WTC11 (cell line): ENCODE data around the gene PQBP1. TPM values are rescaled to one million over a fixed set of nuclear protein-coding genes. Genes with fewer than 3 reads are reported as not detected.

Source experiments
- ATAC-seq: fragments of 200-7000 bp; cut with Tn5 transposase; 2 replicates; pipeline ENCODE4 v1.10.0; 2021; ENCODE audit warnings: mild to moderate bottlenecking, moderate library complexity
- CTCF ChIA-PET: fragments of 300-600 bp; sonication (Branson Sonifier 250); formaldehyde crosslinking; loops from one replicate; lab custom pipeline; 2021; ENCODE audit warnings: antibody characterized with exemption; lab: Charles Lee
- POLR2A ChIA-PET: fragments of 350-600 bp; sonication (Branson Sonifier 250); formaldehyde crosslinking; loops from one replicate; lab custom pipeline; 2021; ENCODE audit warnings: antibody characterized with exemption; lab: Charles Lee
- DNase-seq: peaks from one replicate; pipeline ENCODE4 v3.0.0; 2021; ENCODE audit warnings: low spot score
- H3K27ac Mint-ChIP-seq: 2 replicates; pipeline ENCODE4 v1.8.0; 2021; ENCODE audit warnings: mixed read lengths
- H3K27me3 Mint-ChIP-seq: 2 replicates; pipeline ENCODE4 v1.8.0; 2021; ENCODE audit warnings: low read depth, mild to moderate bottlenecking, moderate library complexity, mixed read lengths
- H3K36me3 Mint-ChIP-seq: 2 replicates; pipeline ENCODE4 v1.8.0; 2021; ENCODE audit warnings: mixed read lengths
- H3K4me1 Mint-ChIP-seq: 2 replicates; pipeline ENCODE4 v1.8.0; 2022; ENCODE audit warnings: mixed read lengths
- H3K4me3 Mint-ChIP-seq: 2 replicates; pipeline ENCODE4 v1.8.0; 2021; ENCODE audit warnings: mild to moderate bottlenecking, moderate library complexity, mixed read lengths
- H3K9me3 Mint-ChIP-seq: 2 replicates; pipeline ENCODE4 v1.8.0; 2021; ENCODE audit warnings: mixed read lengths
- CREM ChIP-seq: sonication (generic); formaldehyde crosslinking; IDR thresholded peaks from 2 replicates; pipeline ENCODE4 v1.8.1; 2022; ENCODE audit warnings: mild to moderate bottlenecking, missing genetic modification reagents, moderate library complexity
- EMX1 ChIP-seq: fragments of 250-450 bp; sonication (Bioruptor Pico); IDR thresholded peaks from 2 replicates; pipeline ENCODE4 v1.8.0; 2021; ENCODE audit warnings: mild to moderate bottlenecking
- ESRRA ChIP-seq: sonication (generic); formaldehyde crosslinking; IDR thresholded peaks from 2 replicates; pipeline ENCODE4 v1.8.1; 2022; ENCODE audit warnings: mild to moderate bottlenecking, missing genetic modification reagents, borderline replicate concordance
- ETV6 ChIP-seq: sonication (generic); formaldehyde crosslinking; IDR thresholded peaks from 2 replicates; pipeline ENCODE4 v1.8.1; 2022; ENCODE audit warnings: mild to moderate bottlenecking, missing genetic modification reagents
- HMGA2 ChIP-seq: fragments of 250-450 bp; sonication (Bioruptor Pico); IDR thresholded peaks from 2 replicates; pipeline ENCODE4 v1.4.0; 2021; ENCODE audit warnings: mild to moderate bottlenecking, moderate library complexity
- MYBL2 ChIP-seq: sonication (generic); formaldehyde crosslinking; IDR thresholded peaks from 2 replicates; pipeline ENCODE4 v1.8.1; 2023; ENCODE audit warnings: mild to moderate bottlenecking, moderate library complexity, missing genetic modification reagents
- NFE2L1 ChIP-seq: sonication (generic); formaldehyde crosslinking; IDR thresholded peaks from 2 replicates; pipeline ENCODE4 v1.8.1; 2023; ENCODE audit warnings: missing genetic modification reagents
- NR2C2 ChIP-seq: sonication (generic); formaldehyde crosslinking; IDR thresholded peaks from 2 replicates; pipeline ENCODE4 v1.8.0; 2022; ENCODE audit warnings: mild to moderate bottlenecking, missing genetic modification reagents
- PRRX2 ChIP-seq: fragments of 250-450 bp; sonication (Bioruptor Pico); IDR thresholded peaks from 2 replicates; pipeline ENCODE4 v1.8.0; 2021; ENCODE audit warnings: mild to moderate bottlenecking
- TP53 ChIP-seq: sonication (generic); formaldehyde crosslinking; IDR thresholded peaks from 2 replicates; pipeline ENCODE4 v1.8.1; 2023; ENCODE audit warnings: mild to moderate bottlenecking, missing genetic modification reagents
- ZBTB21 ChIP-seq: sonication (generic); formaldehyde crosslinking; IDR thresholded peaks from 2 replicates; pipeline ENCODE4 v1.8.1; 2023; ENCODE audit warnings: mild to moderate bottlenecking, missing genetic modification reagents, borderline replicate concordance
- ZBTB43 ChIP-seq: sonication (generic); formaldehyde crosslinking; IDR thresholded peaks from 2 replicates; pipeline ENCODE4 v1.8.1; 2023; ENCODE audit warnings: mild to moderate bottlenecking, missing genetic modification reagents
- total RNA-seq: library from RNA; stranded (reverse); gene quantifications from 3 replicates; pipeline ENCODE4 v1.2.3, GENCODE V29; 2021
- TF ChIP-seq, protein P1 (sequence below): sonication (generic); formaldehyde crosslinking; IDR thresholded peaks from 2 replicates; pipeline ENCODE4 v1.8.0; 2022; ENCODE audit warnings: mild to moderate bottlenecking, missing genetic modification reagents
- TF ChIP-seq, protein P2 (sequence below): fragments of 200-600 bp; IDR thresholded peaks from 2 replicates; pipeline ENCODE4 v1.8.0; 2022; ENCODE audit warnings: antibody characterized with exemption
- TF ChIP-seq, protein P3 (sequence below): sonication (generic); formaldehyde crosslinking; IDR thresholded peaks from 2 replicates; pipeline ENCODE4 v1.8.0; 2022; ENCODE audit warnings: mild to moderate bottlenecking, missing genetic modification reagents
- TF ChIP-seq, protein P4 (sequence below): fragments of 250-450 bp; sonication (Bioruptor Pico); IDR thresholded peaks from 2 replicates; pipeline ENCODE4 v1.8.0; 2021; ENCODE audit warnings: mild to moderate bottlenecking

PQBP1 gene
- total RNA-seq, 1 experiment from 2014 or later = 79.4 TPM

DNA sequence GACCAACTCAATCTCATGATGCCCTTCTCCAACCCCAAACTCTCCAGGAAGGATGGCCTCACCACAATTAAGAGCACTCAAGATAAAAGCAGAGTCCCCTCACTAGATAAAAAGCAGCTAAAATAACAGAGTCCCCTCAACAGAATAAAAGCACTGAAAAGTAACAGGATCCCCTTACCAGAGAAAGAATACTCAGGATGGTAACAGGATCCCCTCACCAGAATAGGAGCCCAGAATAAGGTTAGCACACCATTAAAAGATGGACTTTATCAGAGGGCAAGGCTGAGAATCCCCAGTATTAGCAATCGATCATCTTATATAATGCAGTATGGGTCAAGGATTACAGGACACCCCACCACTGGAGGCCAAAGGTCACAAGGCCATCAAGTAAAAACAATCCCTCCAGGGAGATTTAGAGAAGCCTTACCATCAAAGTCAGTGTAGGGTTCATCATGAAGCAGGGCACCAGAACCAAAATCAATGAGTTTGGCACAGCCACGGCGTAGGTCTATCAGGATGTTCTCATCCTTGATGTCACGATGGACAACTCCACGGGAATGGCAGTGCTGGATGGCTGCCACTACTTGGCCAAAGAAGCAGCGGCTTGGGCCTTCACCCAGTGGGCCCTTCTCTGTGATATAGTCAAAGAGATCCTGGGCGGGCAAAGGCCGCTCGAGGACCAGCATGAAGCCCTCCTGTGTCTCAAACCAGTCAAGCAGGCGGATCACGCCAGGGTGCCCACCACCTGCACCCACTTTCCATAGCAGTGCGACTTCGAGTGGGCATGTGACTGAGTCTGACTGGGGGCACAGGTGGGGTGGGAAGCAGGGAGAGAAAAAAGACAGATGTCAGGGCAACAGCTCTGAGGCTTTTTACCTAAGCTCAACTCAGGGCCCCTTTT, 17.1 kb downstream of the PQBP1 start:
- no peaks in the 10 kb centered on the region for H3K9me3 Mint-ChIP-seq
- H3K4me1 Mint-ChIP-seq = peaks cover 39% of the 10 kb centered on the region
- CTCF ChIA-PET = interaction anchor here (0.6 to 1.1 kb wide), 3 partner anchors 17 to 26 kb away, joined by 3 to 4 read pairs (median 3); partner anchors contain the start of genes PQBP1 and TIMM17B
- H3K4me3 Mint-ChIP-seq = peak overlapping the region; percentile 93
- TF ChIP-seq ZBTB21 (no peak), HMGA2 (CRISPR knock-in tag) (no peak), ZBTB43 (no peak)
- TF ChIP-seq, all 79 proteins: peak for 0
- DNase-seq = no peak
- Mint-ChIP-seq H3K27me3 (no peaks in the 10 kb centered on the region), H3K36me3 (peaks cover 57% of the 10 kb centered on the region), H3K27ac (peak overlapping the region; percentile 74)
- POLR2A ChIA-PET = no interaction called here
- ATAC-seq = no peak

DNA sequence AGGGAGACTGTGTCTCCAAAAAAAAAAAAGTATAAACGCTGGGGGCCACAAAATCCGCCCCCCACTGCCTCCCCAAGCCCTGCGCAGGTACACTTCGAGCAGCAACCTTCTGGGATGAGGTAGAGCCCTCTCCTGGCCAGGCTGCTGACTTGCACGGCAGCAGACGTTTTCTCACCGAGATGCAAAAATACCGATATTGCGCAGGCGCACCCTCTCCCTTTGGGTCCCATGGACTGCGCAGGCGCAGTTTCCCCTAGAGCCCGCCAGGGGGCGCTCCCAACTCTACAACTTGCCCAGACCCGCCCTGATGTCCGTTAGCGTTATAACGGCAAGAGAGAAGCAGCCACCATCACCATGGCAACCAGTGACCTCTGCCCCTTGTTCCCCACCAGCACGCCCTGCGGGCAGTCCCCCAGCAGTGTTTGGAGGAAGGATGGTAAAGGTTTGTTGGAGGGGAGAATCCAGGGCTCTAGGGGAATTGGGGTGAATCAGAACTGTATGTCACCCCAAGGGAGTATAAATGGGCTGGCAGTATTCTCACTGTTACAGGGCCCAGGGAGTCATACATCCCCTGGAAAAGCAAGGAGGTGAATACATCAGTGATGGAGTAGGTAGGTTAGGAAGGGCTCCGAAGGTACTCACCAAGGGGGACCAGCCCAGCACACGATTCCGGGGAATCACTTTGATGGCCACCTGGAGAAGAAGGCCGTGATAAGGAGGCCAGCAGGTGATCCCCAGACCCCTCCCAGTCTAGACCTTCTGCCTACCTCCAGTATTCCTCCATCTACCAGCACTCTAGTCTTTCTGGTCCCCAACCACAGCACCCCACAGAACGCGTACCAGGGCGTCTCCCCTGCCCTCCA, 19.6 kb downstream of the PQBP1 start:
- Mint-ChIP-seq H3K27me3 (no peaks in the 10 kb centered on the region), H3K4me3 (peak overlapping the region; percentile 93), H3K36me3 (peaks cover 56% of the 10 kb centered on the region), H3K27ac (peak overlapping the region; percentile 93)
- DNase-seq (peak; percentile 87), ATAC-seq (peak; percentile 31)
- POLR2A ChIA-PET = no interaction called here
- TF ChIP-seq PRRX2 (CRISPR knock-in tag) (no peak), NR2C2 (CRISPR knock-in tag) (0 out of 2 replicates have a peak, but pooled peaks have one; percentile 40), ETV6 (CRISPR knock-in tag) (0 out of 2 replicates have a peak, but pooled peaks have one; percentile 48)
- TF ChIP-seq, protein P1, sequence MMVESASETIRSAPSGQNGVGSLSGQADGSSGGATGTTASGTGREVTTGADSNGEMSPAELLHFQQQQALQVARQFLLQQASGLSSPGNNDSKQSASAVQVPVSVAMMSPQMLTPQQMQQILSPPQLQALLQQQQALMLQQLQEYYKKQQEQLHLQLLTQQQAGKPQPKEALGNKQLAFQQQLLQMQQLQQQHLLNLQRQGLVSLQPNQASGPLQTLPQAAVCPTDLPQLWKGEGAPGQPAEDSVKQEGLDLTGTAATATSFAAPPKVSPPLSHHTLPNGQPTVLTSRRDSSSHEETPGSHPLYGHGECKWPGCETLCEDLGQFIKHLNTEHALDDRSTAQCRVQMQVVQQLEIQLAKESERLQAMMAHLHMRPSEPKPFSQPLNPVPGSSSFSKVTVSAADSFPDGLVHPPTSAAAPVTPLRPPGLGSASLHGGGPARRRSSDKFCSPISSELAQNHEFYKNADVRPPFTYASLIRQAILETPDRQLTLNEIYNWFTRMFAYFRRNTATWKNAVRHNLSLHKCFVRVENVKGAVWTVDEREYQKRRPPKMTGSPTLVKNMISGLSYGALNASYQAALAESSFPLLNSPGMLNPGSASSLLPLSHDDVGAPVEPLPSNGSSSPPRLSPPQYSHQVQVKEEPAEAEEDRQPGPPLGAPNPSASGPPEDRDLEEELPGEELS (CRISPR knock-in tag) = no peak
- TF ChIP-seq, protein P2, sequence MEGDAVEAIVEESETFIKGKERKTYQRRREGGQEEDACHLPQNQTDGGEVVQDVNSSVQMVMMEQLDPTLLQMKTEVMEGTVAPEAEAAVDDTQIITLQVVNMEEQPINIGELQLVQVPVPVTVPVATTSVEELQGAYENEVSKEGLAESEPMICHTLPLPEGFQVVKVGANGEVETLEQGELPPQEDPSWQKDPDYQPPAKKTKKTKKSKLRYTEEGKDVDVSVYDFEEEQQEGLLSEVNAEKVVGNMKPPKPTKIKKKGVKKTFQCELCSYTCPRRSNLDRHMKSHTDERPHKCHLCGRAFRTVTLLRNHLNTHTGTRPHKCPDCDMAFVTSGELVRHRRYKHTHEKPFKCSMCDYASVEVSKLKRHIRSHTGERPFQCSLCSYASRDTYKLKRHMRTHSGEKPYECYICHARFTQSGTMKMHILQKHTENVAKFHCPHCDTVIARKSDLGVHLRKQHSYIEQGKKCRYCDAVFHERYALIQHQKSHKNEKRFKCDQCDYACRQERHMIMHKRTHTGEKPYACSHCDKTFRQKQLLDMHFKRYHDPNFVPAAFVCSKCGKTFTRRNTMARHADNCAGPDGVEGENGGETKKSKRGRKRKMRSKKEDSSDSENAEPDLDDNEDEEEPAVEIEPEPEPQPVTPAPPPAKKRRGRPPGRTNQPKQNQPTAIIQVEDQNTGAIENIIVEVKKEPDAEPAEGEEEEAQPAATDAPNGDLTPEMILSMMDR = peak; percentile 71
- TF ChIP-seq, all 79 proteins: peak for 3
- CTCF ChIA-PET = interaction anchor here (0.8 to 1.0 kb wide), 3 partner anchors 19 to 286 kb away, joined by 3 to 5 read pairs (median 3); no protein-coding TSS in a partner anchor
- H3K4me1 Mint-ChIP-seq = peaks cover 53% of the 10 kb centered on the region
- H3K9me3 Mint-ChIP-seq = no peaks in the 10 kb centered on the region

DNA sequence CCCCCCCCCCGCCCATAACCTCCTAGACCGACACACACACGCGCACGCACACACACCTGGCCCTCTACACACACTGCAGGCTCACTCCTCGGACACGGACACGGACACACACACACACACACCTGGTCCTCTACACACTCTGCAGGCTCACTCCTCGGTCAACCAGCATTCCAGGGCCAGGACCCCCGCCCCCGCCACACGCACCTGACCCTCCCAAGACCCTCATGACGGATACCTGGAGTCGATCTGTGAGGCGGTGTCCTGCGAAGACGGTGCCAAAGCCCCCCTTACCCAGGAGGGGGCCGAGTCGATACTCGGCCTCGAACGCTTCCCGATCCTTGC, 20.5 kb downstream of the PQBP1 start:
- no peak for ATAC-seq
- peak overlapping the region; percentile 88 for H3K27ac Mint-ChIP-seq
- H3K4me3 Mint-ChIP-seq = peak overlapping the region; percentile 93
- CTCF ChIA-PET = no interaction called here
- no peaks in the 10 kb centered on the region for H3K9me3 Mint-ChIP-seq
- H3K4me1 Mint-ChIP-seq = peaks cover 53% of the 10 kb centered on the region
- POLR2A ChIA-PET = no interaction called here
- TF ChIP-seq ESRRA (no peak), MYBL2 (no peak), CREM (CRISPR knock-in tag) (no peak), EMX1 (CRISPR knock-in tag) (no peak), ETV6 (CRISPR knock-in tag) (no peak), TP53 (CRISPR knock-in tag) (no peak), NFE2L1 (CRISPR knock-in tag) (no peak)
- TF ChIP-seq, protein P3, sequence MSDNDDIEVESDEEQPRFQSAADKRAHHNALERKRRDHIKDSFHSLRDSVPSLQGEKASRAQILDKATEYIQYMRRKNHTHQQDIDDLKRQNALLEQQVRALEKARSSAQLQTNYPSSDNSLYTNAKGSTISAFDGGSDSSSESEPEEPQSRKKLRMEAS (CRISPR knock-in tag) = no peak
- TF ChIP-seq, protein P4, sequence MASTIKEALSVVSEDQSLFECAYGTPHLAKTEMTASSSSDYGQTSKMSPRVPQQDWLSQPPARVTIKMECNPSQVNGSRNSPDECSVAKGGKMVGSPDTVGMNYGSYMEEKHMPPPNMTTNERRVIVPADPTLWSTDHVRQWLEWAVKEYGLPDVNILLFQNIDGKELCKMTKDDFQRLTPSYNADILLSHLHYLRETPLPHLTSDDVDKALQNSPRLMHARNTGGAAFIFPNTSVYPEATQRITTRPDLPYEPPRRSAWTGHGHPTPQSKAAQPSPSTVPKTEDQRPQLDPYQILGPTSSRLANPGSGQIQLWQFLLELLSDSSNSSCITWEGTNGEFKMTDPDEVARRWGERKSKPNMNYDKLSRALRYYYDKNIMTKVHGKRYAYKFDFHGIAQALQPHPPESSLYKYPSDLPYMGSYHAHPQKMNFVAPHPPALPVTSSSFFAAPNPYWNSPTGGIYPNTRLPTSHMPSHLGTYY = no peak
- DNase-seq = no peak
- peaks cover 56% of the 10 kb centered on the region for H3K36me3 Mint-ChIP-seq
- no peaks in the 10 kb centered on the region for H3K27me3 Mint-ChIP-seq
